Kasumi-1 (cell line): ENCODE results near the gene NHS.
"Not testable (repeated sequence)": the region's sequence is repeated elsewhere in the genome, so short reads cannot be mapped to it uniquely, and the experiment has no call there.

ENCODE experiments used
- DNase-seq, 2 experiments: peaks; one replicate each; lab custom pipeline; 2025; lab: John Stamatoyannopoulos, UW

The NHS gene

GRCh38 chrX:17405225-17405969, 30.4 kb downstream of the NHS start:
- no peak for DNase-seq

GRCh38 chrX:17409566-17410290, 34.7 kb downstream of the NHS start:
- DNase-seq: no peak

- no peak for DNase-seq
Observed at GRCh38 chrX:17410651-17411050, 35.7 kb downstream of the NHS start.

GRCh38 chrX:17411205-17411604, 36.2 kb downstream of the NHS start:
- DNase-seq: no peak

- no peak for DNase-seq
Observed at GRCh38 chrX:17412692-17413091, 37.7 kb downstream of the NHS start.

GRCh38 chrX:17413228-17413627, 38.2 kb downstream of the NHS start:
- DNase-seq: no peak

GRCh38 chrX:17414027-17414658, 39.1 kb downstream of the NHS start:
- no peak for DNase-seq

- DNase-seq: no peak
Observed at GRCh38 chrX:17414839-17415238, 39.8 kb downstream of the NHS start.

- DNase-seq: no peak
Observed at GRCh38 chrX:17415242-17415810, 40.3 kb downstream of the NHS start.

GRCh38 chrX:17417372-17417771, 42.4 kb downstream of the NHS start:
- no peak for DNase-seq

- no peak for DNase-seq
Observed at GRCh38 chrX:17425136-17425535, 50.1 kb downstream of the NHS start.

GRCh38 chrX:17425551-17425950, 50.6 kb downstream of the NHS start:
- no peak for DNase-seq

- DNase-seq: no peak
Observed at GRCh38 chrX:17431171-17431570, 56.2 kb downstream of the NHS start.

- no peak for DNase-seq
Observed at GRCh38 chrX:17432158-17432557, 57.2 kb downstream of the NHS start.

- no peak for DNase-seq
Observed at GRCh38 chrX:17433965-17434364, 59.0 kb downstream of the NHS start.

- DNase-seq: no peak
Observed at GRCh38 chrX:17435476-17435875, 60.5 kb downstream of the NHS start.

- DNase-seq: no peak
Observed at GRCh38 chrX:17438221-17438620, 63.2 kb downstream of the NHS start.

GRCh38 chrX:17440258-17440657, 65.3 kb downstream of the NHS start:
- DNase-seq: no peak

GRCh38 chrX:17440836-17441235, 65.8 kb downstream of the NHS start:
- no peak for DNase-seq

- no peak for DNase-seq
Observed at GRCh38 chrX:17441965-17442364, 67.0 kb downstream of the NHS start.

- no peak for DNase-seq
Observed at GRCh38 chrX:17442898-17443297, 67.9 kb downstream of the NHS start.

GRCh38 chrX:17443556-17443955, 68.6 kb downstream of the NHS start:
- DNase-seq: no peak

- DNase-seq: not testable (repeated sequence)
Observed at GRCh38 chrX:17446269-17446668, 71.3 kb downstream of the NHS start.
